HG03460 (cell line): Measurements from ENCODE around the gene HTRA3.

Experiments used
- ATAC-seq: cut with Tn5 transposase; IDR thresholded peaks from one replicate; pipeline ENCODE4 v1.9.1; 2021; ENCODE audit not compliant: unreplicated experiment

The HTRA3 gene

GRCh38 chr4:8291036-8291682 lies 21.6 kb downstream of the HTRA3 start:
- no peak for ATAC-seq

- no peak for ATAC-seq
Observed at GRCh38 chr4:8291701-8292477, 22.3 kb downstream of the HTRA3 start.

DNA sequence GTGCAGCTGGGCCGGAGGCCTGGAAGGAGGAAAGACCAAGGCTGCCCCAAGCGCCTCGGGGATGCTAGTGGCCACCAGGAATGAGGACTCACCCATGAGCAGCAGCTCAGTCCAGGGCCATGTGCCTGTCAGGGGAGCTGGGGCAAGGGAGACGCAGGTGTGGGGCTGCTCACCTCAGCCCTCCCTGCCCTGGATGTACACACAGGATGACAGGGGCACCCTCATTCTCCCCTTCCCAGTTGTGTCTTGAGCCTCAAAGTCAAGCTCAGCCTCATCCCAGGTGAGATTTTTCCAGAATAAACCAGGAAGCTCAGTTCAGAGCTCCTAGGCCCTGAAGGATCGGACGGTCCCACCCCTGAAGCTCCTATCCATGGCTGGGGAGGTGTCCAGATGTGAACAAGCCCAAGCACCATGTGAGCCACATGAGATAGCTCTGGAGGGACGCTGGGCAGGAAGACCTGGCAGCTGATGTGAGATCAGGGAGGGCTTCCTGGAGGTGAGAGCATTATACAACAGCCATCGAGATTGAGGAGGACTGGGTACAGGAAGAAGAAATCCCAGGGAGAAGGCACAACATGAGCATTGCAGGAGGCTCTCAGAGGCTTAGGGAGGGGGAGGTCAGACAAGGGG lies 23.0 kb downstream of the HTRA3 start:
- ATAC-seq: no peak

DNA sequence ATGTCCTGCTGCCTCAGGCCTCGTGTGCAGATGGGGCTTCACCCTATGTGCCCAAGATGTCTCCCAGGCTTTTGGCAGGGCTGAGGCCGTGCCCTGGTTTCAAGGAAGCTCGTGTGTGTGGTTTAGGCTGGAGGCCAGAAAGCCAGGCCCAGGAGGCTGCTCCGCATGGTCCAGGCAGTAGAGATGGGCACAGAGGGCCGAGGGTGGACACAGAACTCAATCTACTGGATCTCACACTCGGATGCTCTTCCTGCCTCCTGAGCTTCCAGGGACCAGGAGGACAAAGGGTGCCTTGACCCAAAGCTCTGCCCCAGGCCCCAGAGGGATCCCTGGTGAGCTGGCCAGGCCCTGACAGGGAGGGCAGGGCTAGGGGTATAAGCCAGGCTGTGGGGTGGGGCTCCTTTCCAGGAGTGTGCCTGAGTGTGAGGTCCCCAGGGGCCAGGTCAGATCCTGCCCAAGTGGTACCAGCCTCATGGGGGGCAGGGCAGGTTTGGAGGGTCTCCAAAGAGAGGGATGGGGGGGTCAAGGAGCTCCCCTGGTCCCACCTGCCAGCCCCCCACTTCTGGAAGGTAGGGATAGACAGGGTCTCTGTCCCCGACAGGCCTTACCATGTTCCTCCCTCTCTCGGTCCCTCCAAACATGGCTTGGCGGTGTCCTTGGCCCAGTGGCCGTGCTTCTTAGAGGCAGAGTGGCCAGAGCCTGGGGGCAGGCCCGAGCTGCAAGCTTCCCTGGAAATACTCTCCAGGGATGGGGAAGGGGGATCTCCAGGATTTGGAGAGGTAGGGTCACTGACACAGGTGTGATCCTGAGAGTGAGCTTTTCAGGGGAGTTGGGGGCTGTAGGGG lies 23.8 kb downstream of the HTRA3 start:
- ATAC-seq: no peak

- ATAC-seq: no peak
Observed at GRCh38 chr4:8294036-8294435, 24.5 kb downstream of the HTRA3 start.

DNA sequence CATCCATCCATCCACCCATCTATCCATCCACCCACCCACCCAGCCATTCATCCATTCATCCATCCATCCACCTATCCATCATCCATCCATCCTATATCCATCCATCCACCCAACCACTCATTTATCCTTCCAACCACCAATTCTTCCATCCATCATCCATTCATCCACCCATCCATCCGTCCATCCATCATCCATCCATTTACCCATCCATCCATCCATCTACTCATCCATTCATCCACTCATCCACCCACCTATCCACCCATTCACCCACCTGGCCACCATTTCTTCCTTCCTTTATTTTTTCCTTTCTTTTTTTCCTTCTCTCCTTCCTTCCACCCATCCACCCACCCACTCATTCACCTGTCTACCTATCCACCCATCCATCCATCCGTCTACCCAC lies 25.2 kb downstream of the HTRA3 start:
- ATAC-seq: no peak

DNA sequence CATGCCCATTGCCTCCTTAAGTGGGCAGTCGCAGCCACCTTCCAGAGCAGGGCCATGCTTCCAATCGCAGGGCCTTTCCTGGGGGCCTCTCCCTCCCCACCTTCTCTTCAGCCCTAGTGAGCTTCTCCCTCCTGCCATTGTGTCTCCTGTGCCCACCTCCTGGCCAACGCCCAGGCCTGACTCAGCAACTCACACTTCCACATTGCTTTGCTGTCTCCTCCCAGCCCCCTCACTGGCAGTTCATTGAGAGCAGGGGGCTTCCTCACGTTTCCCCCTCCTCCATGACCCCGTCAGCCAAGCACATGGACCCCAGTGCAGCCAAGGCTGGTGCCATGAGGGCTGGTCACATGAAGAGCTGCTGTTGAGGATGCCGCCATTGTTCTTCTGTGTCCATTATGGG lies 25.9 kb downstream of the HTRA3 start:
- ATAC-seq: no peak

- ATAC-seq: no peak
Observed at GRCh38 chr4:8296491-8296890, 26.9 kb downstream of the HTRA3 start.

DNA sequence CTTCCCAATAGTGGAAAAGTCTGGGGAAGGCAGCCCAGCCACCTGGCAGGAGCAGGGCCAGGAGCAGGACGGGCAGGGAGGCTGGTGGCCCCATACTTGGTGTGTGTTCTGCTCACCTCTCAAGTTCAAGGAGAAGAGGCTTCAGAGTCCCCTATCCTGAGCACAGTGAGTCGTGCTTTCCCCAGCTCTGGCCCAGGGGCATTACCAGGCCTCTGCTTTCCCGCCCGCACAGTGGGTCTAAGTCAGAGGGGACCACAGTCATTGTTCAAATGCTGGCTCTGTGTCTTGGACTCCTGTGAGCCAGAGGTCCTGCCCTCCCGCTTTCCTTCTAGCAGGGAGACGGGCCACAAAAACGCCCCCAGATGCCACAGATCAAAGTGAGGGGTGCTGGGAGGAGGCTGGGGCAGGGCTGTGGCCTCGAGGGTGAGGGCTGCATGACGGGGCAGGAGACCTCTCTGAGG lies 27.6 kb downstream of the HTRA3 start:
- ATAC-seq: no peak

DNA sequence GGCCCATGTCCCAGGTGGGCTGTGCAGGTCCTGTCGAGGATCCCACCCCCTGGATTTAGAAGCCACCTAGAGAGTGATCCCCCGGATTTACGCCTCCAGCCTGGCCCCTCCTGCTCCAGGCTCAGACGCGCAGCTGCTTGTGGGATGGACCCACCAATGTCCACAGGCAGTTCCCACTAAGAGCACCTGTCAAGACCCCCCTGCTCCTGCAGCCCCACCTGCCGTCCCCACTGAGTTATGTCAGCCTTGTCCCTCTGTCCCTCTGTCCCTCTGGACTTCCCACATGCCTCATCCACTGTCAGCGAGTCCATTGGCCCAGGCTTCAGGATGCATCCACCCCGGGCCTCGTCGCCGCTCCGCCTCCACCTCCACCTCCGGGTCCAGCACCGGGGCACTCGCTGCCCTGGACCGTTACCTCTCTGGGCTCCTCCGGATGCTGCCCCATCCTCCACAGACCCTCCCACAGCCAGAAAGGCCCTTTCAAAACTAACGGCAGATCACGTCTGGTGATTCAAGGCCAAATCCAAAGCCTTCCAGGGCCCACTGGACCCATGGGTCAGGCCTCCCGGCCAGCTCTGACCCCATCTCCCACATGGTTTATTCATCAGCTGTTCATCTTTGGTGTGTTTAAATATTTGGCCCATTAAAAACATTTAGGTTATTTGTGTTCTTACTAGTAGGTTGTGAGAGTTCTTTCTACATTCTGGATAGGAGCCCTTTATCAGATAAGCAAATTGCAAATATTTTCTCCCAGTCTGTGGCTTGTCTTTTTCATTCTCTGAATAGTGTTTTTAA lies 28.3 kb downstream of the HTRA3 start:
- no peak for ATAC-seq

- ATAC-seq: no peak
Observed at GRCh38 chr4:8300832-8301231, 31.3 kb downstream of the HTRA3 start.

- no peak for ATAC-seq
Observed at GRCh38 chr4:8301851-8302730, 32.5 kb downstream of the HTRA3 start.

GRCh38 chr4:8303081-8303480 lies 33.5 kb downstream of the HTRA3 start:
- no peak for ATAC-seq

DNA sequence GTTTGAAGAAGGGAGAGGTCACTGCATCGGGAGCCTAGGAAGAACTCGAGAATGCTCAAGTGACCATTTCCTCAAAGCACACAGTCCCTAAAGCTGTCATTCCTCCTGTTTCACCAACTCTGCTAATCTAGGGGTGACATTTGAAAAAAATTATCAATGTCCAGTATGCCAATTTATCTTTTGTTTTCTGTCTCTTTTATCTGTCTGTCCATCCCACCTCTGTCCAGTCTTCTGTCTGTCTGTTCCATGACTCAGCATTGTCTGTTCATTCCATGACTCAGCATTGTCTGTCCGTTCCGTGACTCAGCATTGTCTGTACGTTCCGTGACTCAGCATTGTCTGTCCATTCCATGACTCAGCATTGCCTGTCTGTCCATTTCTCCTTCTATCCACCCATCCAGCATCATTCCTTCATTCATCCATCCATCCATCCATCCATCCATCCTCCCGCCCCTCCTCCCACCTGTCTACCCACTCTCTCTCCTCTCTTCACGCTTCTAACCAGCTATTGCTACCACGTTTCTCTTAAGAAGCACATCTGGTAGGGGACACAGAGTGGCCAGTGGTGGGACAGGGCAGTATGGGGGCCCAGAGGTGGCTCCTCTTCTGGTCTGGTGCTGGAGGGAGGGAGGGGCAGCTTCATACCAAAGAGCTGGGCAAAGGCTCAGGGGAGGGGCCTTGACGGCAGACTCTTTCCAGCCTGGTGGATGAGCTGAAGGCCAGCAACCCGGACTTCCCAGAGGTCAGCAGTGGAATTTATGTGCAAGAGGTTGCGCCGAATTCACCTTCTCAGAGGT lies 34.1 kb downstream of the HTRA3 start:
- ATAC-seq: no peak

GRCh38 chr4:8304827-8305695 lies 35.5 kb downstream of the HTRA3 start:
- ATAC-seq: no peak

GRCh38 chr4:8305851-8306471 lies 36.4 kb downstream of the HTRA3 start:
- no peak for ATAC-seq

DNA sequence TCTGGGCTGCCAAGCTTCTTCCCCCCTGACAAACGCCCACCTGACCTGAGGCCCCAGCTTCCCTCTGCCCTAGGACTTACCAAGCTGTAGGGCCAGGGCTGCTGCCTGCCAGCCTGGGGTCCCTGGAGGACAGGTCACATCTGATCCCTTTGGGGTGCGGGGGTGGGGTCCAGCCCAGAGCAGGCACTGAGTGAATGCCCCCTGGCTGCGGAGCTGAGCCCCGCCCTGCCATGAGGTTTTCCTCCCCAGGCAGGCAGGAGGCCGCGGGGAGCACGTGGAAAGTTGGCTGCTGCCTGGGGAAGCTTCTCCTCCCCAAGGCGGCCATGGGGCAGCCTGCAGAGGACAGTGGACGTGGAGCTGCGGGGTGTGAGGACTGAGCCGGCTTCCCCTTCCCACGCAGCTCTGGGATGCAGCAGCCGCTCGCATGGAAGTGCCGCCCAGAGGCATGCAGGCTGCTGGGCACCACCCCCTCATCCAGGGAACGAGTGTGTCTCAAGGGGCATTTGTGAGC lies 37.0 kb downstream of the HTRA3 start:
- no peak for ATAC-seq
